ENCODE results near the gene LCE3C.

Gene LCE3C

GRCh38 chr1:152580433-152580832 is 19.6 kb upstream of the LCE3C start, which contains the start of gene LCE3D:
LCE3D (minus strand) TSS chr1:152580516; CDS start chr1:152579936, 580 bp downstream.
- in situ Hi-C loops (cut with HindIII; ENCODE audit: low pct_ligation_motif_present, low sequenced_read_pairs), result no loop called here
- Histone ChIP-seq H3K36me3 (replicated peaks) (no peaks in the 10 kb centered on the region), H3K4me3 (ENCODE audit: low read depth, low read length) (no peak within 1 kb of the TSS), H3K27me3 (replicated peaks) (no peaks in the 10 kb centered on the region), H3K27ac (no peak within 1 kb of the TSS)
- TF ChIP-seq, protein P1, sequence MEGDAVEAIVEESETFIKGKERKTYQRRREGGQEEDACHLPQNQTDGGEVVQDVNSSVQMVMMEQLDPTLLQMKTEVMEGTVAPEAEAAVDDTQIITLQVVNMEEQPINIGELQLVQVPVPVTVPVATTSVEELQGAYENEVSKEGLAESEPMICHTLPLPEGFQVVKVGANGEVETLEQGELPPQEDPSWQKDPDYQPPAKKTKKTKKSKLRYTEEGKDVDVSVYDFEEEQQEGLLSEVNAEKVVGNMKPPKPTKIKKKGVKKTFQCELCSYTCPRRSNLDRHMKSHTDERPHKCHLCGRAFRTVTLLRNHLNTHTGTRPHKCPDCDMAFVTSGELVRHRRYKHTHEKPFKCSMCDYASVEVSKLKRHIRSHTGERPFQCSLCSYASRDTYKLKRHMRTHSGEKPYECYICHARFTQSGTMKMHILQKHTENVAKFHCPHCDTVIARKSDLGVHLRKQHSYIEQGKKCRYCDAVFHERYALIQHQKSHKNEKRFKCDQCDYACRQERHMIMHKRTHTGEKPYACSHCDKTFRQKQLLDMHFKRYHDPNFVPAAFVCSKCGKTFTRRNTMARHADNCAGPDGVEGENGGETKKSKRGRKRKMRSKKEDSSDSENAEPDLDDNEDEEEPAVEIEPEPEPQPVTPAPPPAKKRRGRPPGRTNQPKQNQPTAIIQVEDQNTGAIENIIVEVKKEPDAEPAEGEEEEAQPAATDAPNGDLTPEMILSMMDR (IDR thresholded peaks at IDR 0.05; ENCODE audit: low read depth, low read length, missing control alignments), result no peak
- no peak for DNase-seq

DNA sequence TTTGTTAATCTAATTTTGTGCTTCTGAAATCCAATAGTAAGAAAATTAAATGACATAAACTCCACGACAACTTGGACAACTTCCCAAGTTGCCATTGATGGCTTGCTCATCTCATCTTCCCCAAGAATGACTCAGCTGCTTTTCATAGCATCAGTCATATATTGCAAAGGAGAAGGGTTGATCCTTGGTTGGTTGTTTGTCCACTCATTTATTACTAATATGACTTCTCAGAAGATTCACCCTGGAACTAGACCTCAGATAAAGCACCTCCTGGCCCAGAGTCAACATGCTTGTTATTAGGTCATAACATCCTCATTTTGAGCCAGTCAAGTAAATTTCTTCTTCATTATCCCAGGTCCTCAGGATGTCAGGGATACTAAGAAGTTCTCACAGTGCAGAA is 17.4 kb upstream of the LCE3C start:
- TF ChIP-seq, protein P1 (IDR thresholded peaks at IDR 0.05; ENCODE audit: low read depth, low read length, missing control alignments), result no peak
- in situ Hi-C loops (cut with HindIII; ENCODE audit: low pct_ligation_motif_present, low sequenced_read_pairs), result no loop called here

GRCh38 chr1:152585586-152585985 is 14.4 kb upstream of the LCE3C start:
- DNase-seq, result no peak
- H3K27me3 ChIP-seq (replicated peaks), result no peaks in the 10 kb centered on the region
- H3K27ac ChIP-seq, result no peak overlapping the region
- no peak overlapping the region for H3K4me3 ChIP-seq (ENCODE audit: low read depth, low read length)
- no peaks in the 10 kb centered on the region for H3K36me3 ChIP-seq (replicated peaks)
- in situ Hi-C loops (cut with HindIII; ENCODE audit: low pct_ligation_motif_present, low sequenced_read_pairs), result no loop called here
- TF ChIP-seq, protein P1 (IDR thresholded peaks at IDR 0.05; ENCODE audit: low read depth, low read length, missing control alignments), result no peak

More for the DNA sequence above, 17.4 kb upstream of the LCE3C start:
- no peaks in the 10 kb centered on the region for H3K27me3 ChIP-seq (replicated peaks)
- H3K27ac ChIP-seq, result no peak overlapping the region
- H3K36me3 ChIP-seq (replicated peaks), result no peaks in the 10 kb centered on the region
- no peak overlapping the region for H3K4me3 ChIP-seq (ENCODE audit: low read depth, low read length)
- DNase-seq, result no peak

- H3K27ac ChIP-seq, result no peak overlapping the region
- no peaks in the 10 kb centered on the region for H3K36me3 ChIP-seq (replicated peaks)
- TF ChIP-seq, protein P1 (IDR thresholded peaks at IDR 0.05; ENCODE audit: low read depth, low read length, missing control alignments), result no peak
- in situ Hi-C loops (cut with HindIII; ENCODE audit: low pct_ligation_motif_present, low sequenced_read_pairs), result no loop called here
- no peak for DNase-seq
- no peak overlapping the region for H3K4me3 ChIP-seq (ENCODE audit: low read depth, low read length)
- H3K27me3 ChIP-seq (replicated peaks), result no peaks in the 10 kb centered on the region
Measured at GRCh38 chr1:152596986-152597385, 3.0 kb upstream of the LCE3C start.

- no peaks in the 10 kb centered on the region for H3K27me3 ChIP-seq (replicated peaks)
- TF ChIP-seq, protein P1 (IDR thresholded peaks at IDR 0.05; ENCODE audit: low read depth, low read length, missing control alignments), result no peak
- H3K4me3 ChIP-seq (ENCODE audit: low read depth, low read length), result no peak within 1 kb of the TSS
- DNase-seq, result no peak
- in situ Hi-C loops (cut with HindIII; ENCODE audit: low pct_ligation_motif_present, low sequenced_read_pairs), result no loop called here
- H3K36me3 ChIP-seq (replicated peaks), result no peaks in the 10 kb centered on the region
- no peak within 1 kb of the TSS for H3K27ac ChIP-seq
Measured at GRCh38 chr1:152613511-152613910, 13.5 kb downstream of the LCE3C start, which contains the start of gene LCE3B. LCE3B (plus strand) TSS chr1:152613811; CDS start chr1:152613811, 0 bp downstream.

DNA sequence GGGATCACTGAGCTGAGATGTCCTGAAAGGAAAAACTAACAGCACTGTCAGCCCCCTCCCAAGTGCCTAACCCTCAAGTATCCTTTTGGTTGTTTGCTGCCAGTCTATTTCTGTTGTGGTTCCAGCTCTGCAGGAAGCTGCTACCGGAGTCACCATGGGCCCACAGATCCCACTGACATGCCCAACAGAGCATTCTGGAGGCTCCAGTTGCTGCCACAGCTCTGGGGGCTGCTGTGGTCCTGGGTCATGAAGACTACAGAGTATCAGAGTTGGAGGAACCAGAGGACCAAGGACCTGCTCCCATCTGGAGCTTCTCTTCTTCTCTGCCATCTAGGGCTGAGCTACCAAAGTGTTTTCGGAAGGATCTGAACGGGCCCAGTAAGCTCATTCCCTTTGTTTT is 22.0 kb downstream of the LCE3C start:
- TF ChIP-seq, protein P1 (IDR thresholded peaks at IDR 0.05; ENCODE audit: low read depth, low read length, missing control alignments), result no peak
- Histone ChIP-seq H3K36me3 (replicated peaks) (no peaks in the 10 kb centered on the region), H3K27ac (no peak overlapping the region), H3K4me3 (ENCODE audit: low read depth, low read length) (no peak overlapping the region), H3K27me3 (replicated peaks) (no peaks in the 10 kb centered on the region)
- DNase-seq, result no peak
- in situ Hi-C loops (cut with HindIII; ENCODE audit: low pct_ligation_motif_present, low sequenced_read_pairs), result no loop called here

All from brain microvascular endothelial cell (primary cell).